DMS114 treated with DMSO at 0.1 percent for 48 hours (cell line): Measurements from ENCODE around the gene NCAM2.

Experiments
- DNase-seq: peaks from one replicate; lab custom pipeline; 2025; ENCODE audit not compliant: unreplicated experiment; lab: John Stamatoyannopoulos, UW

Gene NCAM2

GRCh38 chr21:21025742-21026141, 27.5 kb downstream of the NCAM2 start:
- DNase-seq, result no peak

DNA sequence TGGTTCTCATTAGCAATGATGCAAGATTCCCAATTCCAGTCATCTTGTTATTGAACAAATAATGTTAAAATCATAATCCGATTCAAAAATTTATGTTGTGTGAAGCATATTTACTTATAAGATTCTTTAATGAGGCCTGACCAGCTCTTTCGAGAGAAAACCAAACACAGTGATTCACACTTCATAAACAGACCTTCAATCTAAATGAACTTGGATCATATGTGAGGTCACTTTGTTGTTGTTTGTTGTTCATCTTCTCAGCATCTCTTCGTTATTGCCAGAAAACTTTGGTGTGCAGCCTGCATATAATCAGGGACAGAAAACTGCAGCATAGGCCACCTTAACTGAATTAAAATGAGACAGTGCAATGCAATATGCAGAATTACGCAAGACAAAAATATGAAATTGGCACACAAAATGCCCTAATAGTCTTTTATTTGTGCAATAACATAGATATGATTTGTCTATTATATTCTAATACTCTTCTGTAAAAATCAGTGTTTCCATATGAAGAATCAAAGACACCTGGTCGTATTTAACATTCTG, 30.1 kb downstream of the NCAM2 start:
- no peak for DNase-seq

DNA sequence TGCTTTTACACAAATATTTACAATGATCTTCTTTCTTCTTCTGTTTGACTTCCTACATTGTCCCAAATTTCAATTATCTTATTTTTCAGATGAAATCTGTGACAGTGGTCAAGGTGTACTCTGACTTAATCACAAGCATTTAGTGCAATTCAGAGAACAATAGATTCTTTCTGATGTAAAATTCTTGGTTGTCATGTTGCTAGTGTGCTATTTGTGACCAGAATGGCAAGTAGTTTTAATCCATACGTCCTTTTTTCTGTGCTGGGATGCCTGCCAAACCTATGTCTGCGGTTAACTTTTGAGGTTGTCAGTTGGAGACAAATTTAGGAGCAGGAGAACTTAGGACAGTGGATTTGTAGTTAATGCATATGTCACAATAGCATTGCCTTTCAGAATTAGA, 31.0 kb downstream of the NCAM2 start:
- DNase-seq, result no peak

DNA sequence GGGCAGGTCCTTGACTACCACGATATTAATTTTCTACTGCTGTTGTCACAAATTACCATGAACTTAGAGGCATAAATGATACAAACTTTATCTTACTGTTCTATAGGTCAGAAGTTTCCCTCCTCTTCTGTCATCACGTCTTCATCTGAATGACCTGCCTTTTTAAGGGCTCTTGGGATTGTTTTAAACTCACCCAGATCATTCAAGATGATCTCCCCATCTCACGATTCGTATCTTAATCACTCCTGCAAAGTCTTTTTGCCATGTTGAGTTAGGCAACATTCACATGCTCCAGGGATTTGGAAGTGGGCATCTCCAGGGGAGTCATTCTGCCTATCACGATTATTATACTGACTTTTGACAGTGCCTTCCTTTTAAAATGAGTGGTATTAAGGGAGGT, 32.1 kb downstream of the NCAM2 start:
- no peak for DNase-seq

DNA sequence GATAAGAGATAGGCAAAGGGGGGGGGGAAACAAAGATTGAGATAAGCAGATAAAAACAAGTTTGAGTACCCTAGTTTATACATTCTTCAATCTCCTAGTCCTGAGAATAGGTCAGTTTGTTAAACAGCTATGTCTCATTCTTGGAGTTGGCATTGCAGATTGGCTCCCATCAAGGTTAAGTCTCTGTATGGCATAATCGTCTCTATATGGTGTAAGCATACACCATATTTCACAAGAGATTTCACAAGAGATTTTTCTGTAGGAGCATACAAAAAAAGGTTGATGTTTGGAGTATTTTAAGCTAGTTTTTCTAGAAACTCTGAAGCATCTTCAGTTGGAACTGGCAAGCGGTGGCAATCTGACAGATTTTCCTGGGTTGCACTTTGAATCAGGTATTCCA, 35.8 kb downstream of the NCAM2 start:
- DNase-seq, result no peak

DNA sequence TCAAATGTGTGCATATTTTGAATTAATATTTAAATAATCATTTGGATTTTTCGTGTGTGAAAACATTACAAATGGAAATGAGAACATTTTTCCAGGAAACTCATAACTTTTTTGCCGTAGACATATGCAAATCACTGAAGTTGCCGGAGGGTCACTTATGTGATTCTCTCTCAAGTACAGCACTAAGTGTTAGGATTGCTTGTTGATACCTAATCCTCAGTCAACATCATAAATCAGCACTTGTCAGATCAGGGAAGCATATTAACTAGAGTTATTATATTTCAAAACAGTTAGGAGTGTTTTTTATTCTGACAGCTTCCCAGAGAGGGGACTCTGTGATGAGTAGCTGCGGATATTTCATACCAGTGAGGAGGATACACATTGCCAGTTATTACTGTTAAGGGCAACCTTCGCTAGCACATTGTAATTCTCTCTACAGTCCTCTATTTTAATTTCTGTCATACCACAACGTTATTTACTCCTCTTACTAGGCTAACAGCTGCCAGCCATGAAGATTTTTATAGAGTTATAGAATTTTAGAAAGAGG, 41.5 kb downstream of the NCAM2 start:
- no peak for DNase-seq

- no peak for DNase-seq
Measured at GRCh38 chr21:21045518-21045917, 47.3 kb downstream of the NCAM2 start.

DNA sequence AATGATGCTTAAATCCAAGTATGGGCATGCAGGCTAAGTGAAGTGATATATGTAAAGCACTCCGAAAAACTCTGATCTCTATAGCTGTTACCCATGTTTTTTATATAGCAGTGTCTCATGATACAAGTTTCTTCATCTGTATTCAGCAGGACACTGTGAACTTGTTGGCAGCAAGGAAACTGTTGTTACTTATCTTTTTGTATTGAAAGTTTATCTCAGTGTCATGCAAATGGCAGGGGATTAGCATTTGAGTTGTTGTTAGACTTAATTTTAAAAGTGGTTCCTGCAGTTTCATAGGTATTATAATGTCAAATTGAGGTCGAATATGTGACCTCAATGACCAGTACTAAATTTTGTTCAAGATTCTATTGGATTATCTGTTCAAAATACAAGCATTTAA, 47.9 kb downstream of the NCAM2 start:
- DNase-seq, result no peak

DNA sequence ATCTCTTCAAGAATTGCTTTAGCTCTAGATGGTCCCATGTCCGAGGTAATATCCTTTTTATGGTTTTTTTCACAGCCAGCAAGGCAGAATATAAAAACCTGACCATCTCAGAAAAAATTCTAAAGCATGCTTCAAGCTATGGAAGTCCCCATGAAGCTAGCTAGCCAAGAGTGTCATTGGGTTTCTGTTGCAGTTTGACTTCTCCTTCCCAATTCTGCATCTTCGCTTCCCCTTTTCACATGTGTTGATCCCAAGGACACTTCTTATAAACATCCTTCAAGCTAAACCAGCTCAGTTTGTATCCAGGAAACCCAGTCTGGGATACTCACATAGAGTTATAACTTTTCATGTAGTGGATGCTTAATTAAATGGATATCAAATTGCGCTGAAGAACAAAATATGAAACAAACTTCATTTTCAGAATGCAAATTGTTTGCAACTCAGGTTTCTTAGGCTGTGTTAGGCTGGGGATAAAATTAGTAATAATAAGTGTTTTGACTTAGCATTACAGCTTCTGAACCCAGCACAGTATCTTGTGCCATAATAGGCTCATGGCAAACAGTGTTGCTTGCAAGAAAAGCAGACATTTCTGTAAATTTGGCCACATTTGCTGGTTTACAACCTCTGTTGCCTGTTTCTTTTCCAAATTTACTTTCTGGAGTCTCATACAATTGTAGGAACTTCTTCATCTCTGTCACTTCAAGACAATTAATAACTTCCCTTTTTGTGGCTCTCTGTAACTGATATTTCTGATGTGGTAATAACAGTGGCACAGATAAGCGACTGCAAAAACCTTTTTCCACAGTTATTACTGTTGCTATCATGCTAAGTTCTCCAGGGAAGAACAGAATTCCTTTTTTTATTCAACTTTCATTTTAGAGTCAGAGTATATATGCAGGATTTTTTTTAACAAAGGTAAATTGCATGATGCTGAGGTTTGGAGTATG, 53.2 kb downstream of the NCAM2 start:
- no peak for DNase-seq

GRCh38 chr21:21052672-21053071, 54.5 kb downstream of the NCAM2 start:
- no peak for DNase-seq

DNA sequence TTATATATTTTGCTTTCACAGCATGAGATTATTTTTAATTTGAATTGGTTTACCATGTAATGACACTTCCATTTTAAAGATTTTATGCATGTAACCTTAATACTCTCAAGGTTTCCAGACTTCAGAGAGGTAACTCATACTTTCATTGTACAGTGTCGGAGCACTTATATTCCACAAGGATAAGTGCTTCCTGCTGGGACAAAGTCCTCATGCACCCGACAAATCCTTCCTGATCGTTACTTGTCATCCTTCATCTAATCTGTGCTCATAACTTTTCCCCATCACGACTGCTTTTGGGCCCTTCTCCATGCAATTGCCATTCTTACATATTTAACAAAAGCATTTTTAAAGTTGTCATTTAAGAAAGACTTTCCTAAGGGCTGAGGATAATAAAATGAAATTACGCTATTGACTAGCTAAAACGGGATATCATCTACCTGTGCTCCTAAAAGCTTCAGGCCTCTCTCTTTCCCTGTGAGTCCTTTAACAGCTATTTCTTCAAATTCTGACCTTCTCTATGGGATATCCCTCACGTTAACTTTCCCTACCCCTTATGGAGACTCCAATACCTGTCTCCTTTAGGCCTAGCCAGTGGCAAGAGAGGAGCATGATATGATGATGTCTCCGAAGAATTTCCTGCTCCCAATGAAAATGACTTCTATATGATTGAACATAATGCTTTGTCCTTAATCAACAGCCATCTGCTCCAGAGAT, 59.3 kb downstream of the NCAM2 start:
- no peak for DNase-seq

- no peak for DNase-seq
Measured at GRCh38 chr21:21063828-21064227, 65.6 kb downstream of the NCAM2 start.

DNA sequence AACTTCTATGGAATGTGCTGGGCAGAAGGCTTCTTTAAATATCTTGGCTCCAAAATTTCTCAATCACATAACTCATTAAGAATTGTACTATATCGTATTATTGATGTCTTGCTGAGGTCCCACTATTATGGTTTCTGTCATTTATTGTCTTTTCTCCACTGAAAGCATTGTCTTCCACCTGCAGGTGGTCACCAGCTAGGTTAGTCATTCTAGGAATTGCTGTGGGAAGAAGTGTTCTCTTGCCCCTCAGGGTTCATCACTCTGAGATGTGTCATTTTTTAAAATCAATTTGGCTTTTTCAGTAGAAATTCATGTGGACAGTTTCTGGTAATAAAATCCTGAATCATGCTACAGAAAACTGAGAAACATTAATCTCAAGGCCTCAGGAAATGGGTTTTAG, 66.1 kb downstream of the NCAM2 start:
- no peak for DNase-seq

- DNase-seq, result no peak
Measured at GRCh38 chr21:21067375-21067774, 69.2 kb downstream of the NCAM2 start.

GRCh38 chr21:21074305-21074704, 76.1 kb downstream of the NCAM2 start:
- DNase-seq, result no peak

DNA sequence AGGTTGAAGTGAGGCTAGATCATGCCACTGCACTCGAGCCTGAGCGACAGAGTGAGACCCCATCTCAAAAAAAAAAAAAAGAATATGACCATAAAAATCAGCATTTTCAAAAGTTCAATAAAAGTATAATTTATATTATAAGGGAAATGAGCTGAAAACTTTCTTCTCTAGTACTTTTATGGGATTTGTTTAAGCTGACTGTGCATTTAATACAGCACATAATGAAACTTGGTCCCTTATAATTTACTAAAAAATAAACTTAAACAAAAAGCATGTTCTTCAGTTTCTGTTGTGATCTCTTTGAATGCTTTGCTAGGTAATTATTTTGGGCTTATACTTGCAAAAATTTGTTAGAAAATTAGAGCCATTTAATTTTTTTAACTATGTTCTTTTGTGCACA, 77.8 kb downstream of the NCAM2 start:
- DNase-seq, result no peak

- DNase-seq, result no peak
Measured at GRCh38 chr21:21076491-21076890, 78.3 kb downstream of the NCAM2 start.

- DNase-seq, result no peak
Measured at GRCh38 chr21:21079646-21080045, 81.4 kb downstream of the NCAM2 start.

DNA sequence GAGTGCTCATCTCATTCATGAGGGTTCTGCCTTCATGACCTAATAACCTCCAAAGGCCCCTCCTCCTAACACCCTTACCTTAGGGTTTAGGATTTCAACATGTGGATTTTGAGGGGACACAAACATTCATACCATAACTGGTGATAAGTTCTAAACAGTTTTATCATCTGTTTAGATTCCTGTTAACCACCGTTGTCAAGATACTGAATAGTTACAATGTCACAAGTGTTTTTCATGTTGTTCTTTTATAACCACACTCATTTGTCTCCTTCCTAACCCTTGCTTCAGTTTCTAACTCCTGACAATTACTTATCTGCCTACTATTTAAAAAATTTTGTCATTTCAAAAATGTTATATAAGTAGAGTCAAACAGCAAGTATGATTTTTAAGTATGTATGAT, 86.0 kb downstream of the NCAM2 start:
- no peak for DNase-seq

GRCh38 chr21:21085206-21085605, 87.0 kb downstream of the NCAM2 start:
- no peak for DNase-seq

GRCh38 chr21:21096956-21097355, 98.7 kb downstream of the NCAM2 start:
- no peak for DNase-seq

DNA sequence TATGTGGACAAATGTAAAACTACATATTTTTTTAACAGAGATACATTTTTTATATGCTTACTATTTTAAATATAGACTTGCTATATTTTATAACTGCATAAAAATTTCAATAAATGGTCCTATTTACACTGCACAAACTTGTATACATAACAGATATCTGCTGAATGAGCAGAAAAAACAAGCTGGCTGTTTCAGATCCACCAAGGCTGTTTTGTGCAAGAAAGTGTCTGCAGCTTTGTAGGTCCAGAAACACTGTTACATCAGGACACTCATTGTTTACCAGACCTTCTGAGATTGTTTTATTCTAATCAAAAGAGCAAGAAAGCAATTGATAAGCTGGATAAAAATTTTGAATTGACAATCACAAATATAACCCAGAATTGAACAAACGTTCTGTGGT, 99.3 kb downstream of the NCAM2 start:
- DNase-seq, result no peak
